Fibroblast of villous mesenchyme (primary cell): ENCODE data around the gene ZKSCAN1. TPM values are rescaled to one million over a fixed set of nuclear protein-coding genes. Genes with fewer than 3 reads are reported as not detected.

Experiments used
- DNase-seq: peaks from one replicate; pipeline ENCODE4 v3.0.0-alpha.2; 2010; ENCODE audit warnings: low read depth
- H3K4me3 ChIP-seq: 2 replicates; pipeline ENCODE4 v1.5.1; 2011; ENCODE audit warnings: low read depth, mild to moderate bottlenecking, low read length
- CTCF ChIP-seq: IDR thresholded peaks from 2 replicates; pipeline ENCODE4 v1.5.1; 2012; ENCODE audit warnings: low read depth, mild to moderate bottlenecking, low read length; ENCODE audit not compliant: insufficient read depth
- total RNA-seq: library from RNA; depleted of rRNA; stranded (reverse); fragments of >200 nt; gene quantifications from 2 replicates; pipeline ENCODE4 v1.2.3, GENCODE V29; 2012

The ZKSCAN1 gene
- total RNA-seq, 1 donor = 41.9 TPM

- no peak for TF ChIP-seq CTCF
- no peak for DNase-seq
- H3K4me3 ChIP-seq = no peak overlapping the region
These were observed 55.8 kb downstream of the ZKSCAN1 start for GRCh38 chr7:100071018-100071723.

GRCh38 chr7:100072462-100072861 lies 57.1 kb downstream of the ZKSCAN1 start:
- H3K4me3 ChIP-seq = no peak overlapping the region
- no peak for TF ChIP-seq CTCF
- no peak for DNase-seq

- DNase-seq = no peak
- no peak overlapping the region for H3K4me3 ChIP-seq
- no peak for TF ChIP-seq CTCF
These were observed 59.4 kb downstream of the ZKSCAN1 start for GRCh38 chr7:100074841-100075240.

GRCh38 chr7:100075418-100075817 lies 60.0 kb downstream of the ZKSCAN1 start:
- DNase-seq = no peak
- no peak overlapping the region for H3K4me3 ChIP-seq
- TF ChIP-seq CTCF = no peak

GRCh38 chr7:100077205-100077604 lies 61.8 kb downstream of the ZKSCAN1 start:
- DNase-seq = no peak
- no peak overlapping the region for H3K4me3 ChIP-seq
- no peak for TF ChIP-seq CTCF

GRCh38 chr7:100079024-100079560 lies 63.7 kb downstream of the ZKSCAN1 start:
- no peak overlapping the region for H3K4me3 ChIP-seq
- no peak for DNase-seq
- TF ChIP-seq CTCF = no peak
